Kidney epithelial cell (primary cell): ENCODE measurements around the gene CTPS1. TPM values are rescaled to one million over a fixed set of nuclear protein-coding genes. Genes with fewer than 3 reads are reported as not detected.

Experiments
- DNase-seq: peaks from one replicate; pipeline ENCODE4 v3.0.0-alpha.2; 2010; ENCODE audit warnings: low read depth
- H3K27me3 ChIP-seq: 2 replicates; pipeline ENCODE4 v1.6.0; 2011; ENCODE audit warnings: low read length; ENCODE audit not compliant: control insufficient read depth, insufficient read depth
- H3K36me3 ChIP-seq: 2 replicates; pipeline ENCODE4 v1.5.1; 2011; ENCODE audit warnings: low read length; ENCODE audit not compliant: control insufficient read depth, insufficient read depth
- H3K4me3 ChIP-seq: 2 replicates; pipeline ENCODE4 v1.5.1; 2011; ENCODE audit warnings: low read depth, mild to moderate bottlenecking, control low read depth, low read length
- total RNA-seq: library from RNA; depleted of rRNA; stranded (reverse); fragments of >200 nt; gene quantifications from 2 replicates; pipeline ENCODE4 v1.2.3, GENCODE V29; 2015
- TF ChIP-seq, protein P1 (sequence below): IDR thresholded peaks from 2 replicates; pipeline ENCODE4 v1.5.1; 2011; ENCODE audit warnings: mild to moderate bottlenecking, moderate library complexity, low read length, control low read depth, inconsistent platforms; ENCODE audit not compliant: insufficient read depth, poor library complexity, severe bottlenecking

The CTPS1 gene
- total RNA-seq, 1 donor from 2014 or later: 59.8 TPM

- TF ChIP-seq, protein P1, sequence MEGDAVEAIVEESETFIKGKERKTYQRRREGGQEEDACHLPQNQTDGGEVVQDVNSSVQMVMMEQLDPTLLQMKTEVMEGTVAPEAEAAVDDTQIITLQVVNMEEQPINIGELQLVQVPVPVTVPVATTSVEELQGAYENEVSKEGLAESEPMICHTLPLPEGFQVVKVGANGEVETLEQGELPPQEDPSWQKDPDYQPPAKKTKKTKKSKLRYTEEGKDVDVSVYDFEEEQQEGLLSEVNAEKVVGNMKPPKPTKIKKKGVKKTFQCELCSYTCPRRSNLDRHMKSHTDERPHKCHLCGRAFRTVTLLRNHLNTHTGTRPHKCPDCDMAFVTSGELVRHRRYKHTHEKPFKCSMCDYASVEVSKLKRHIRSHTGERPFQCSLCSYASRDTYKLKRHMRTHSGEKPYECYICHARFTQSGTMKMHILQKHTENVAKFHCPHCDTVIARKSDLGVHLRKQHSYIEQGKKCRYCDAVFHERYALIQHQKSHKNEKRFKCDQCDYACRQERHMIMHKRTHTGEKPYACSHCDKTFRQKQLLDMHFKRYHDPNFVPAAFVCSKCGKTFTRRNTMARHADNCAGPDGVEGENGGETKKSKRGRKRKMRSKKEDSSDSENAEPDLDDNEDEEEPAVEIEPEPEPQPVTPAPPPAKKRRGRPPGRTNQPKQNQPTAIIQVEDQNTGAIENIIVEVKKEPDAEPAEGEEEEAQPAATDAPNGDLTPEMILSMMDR: no peak
- no peaks in the 10 kb centered on the region for H3K27me3 ChIP-seq
- H3K36me3 ChIP-seq: no peaks in the 10 kb centered on the region
- DNase-seq: no peak
- no peak overlapping the region for H3K4me3 ChIP-seq
Measured at GRCh38 chr1:41028034-41028642, 48.6 kb downstream of the CTPS1 start.

DNA sequence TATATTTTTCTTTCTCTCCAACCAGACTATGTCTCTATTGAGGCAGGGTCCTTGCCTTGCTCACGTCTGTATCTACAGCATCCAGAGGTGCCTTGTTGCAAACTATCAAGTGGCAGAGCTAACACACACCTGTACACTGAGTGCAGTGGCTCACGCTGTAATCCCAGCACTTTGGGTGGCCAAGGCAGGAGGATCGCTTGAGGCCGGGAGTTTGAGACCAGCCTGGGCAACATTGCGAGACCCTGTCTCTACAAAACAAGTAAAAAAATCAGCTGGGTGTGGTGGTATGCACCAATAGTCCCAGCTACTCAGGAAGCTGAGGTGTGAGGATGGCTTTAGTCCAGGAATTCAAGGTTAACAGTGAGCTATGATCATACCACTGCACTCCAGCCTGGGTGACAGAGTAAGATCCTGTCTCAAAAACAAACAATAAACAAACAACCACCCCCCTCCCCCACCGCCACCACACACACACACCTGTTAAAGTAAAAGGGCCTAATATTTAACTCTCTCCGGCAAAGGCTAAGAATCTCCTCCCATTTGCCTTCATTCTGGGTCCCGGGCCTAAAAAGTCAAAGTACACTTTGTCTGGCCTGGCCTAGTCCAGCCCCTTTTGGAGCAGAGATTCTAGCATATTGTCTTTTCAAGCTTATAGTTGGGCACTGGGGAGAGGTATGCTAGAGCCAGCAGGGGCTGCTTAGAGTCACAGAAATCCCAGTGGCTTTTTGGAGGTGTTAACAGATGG, 51.5 kb downstream of the CTPS1 start:
- H3K4me3 ChIP-seq: no peak overlapping the region
- no peak for DNase-seq

DNA sequence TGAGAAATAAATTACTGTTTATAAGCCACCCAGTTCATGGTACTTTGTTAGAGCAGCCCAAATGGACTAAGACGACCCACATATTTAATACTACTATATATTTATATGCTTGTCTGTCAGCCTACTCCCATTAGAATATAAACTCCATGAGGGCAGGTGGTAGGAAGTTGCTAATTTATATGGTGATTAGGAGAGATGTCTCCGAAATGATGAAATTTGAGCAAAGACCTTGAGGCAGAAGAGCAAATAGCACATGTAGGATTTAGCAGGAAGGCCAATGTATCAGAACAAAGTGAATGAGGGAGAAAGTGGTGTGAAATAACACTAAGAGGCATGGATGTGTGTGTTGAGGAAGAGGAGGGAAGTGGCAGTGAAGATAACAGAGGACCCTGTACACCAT, 52.7 kb downstream of the CTPS1 start:
- no peaks in the 10 kb centered on the region for H3K36me3 ChIP-seq
- H3K4me3 ChIP-seq: no peak overlapping the region
- H3K27me3 ChIP-seq: no peaks in the 10 kb centered on the region
- DNase-seq: no peak
- TF ChIP-seq, protein P1: no peak

More for the DNA sequence above, 51.5 kb downstream of the CTPS1 start:
- Histone ChIP-seq H3K27me3 (no peaks in the 10 kb centered on the region), H3K36me3 (no peaks in the 10 kb centered on the region)
- TF ChIP-seq, protein P1: no peak

DNA sequence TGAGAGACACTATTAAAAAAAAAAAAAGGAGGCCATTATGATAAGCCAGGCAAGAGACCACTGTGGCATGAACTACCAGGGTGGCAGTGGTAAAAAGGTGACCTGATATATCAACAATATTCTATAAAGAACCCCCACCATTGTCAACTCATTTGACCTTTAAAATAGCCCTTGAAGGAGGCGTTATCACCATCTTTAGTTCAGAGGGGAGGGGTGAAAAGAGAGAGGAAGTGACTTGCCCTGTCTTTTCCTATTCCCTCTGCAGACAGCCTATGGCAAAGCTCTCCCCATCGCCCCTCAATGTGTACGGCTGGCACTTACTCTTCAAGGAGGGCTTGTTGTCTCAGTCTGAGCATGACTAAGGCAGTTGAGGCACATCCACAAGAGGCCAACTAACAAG, 53.8 kb downstream of the CTPS1 start:
- Histone ChIP-seq H3K4me3 (no peak overlapping the region), H3K27me3 (no peaks in the 10 kb centered on the region), H3K36me3 (no peaks in the 10 kb centered on the region)
- TF ChIP-seq, protein P1: no peak
- no peak for DNase-seq

DNA sequence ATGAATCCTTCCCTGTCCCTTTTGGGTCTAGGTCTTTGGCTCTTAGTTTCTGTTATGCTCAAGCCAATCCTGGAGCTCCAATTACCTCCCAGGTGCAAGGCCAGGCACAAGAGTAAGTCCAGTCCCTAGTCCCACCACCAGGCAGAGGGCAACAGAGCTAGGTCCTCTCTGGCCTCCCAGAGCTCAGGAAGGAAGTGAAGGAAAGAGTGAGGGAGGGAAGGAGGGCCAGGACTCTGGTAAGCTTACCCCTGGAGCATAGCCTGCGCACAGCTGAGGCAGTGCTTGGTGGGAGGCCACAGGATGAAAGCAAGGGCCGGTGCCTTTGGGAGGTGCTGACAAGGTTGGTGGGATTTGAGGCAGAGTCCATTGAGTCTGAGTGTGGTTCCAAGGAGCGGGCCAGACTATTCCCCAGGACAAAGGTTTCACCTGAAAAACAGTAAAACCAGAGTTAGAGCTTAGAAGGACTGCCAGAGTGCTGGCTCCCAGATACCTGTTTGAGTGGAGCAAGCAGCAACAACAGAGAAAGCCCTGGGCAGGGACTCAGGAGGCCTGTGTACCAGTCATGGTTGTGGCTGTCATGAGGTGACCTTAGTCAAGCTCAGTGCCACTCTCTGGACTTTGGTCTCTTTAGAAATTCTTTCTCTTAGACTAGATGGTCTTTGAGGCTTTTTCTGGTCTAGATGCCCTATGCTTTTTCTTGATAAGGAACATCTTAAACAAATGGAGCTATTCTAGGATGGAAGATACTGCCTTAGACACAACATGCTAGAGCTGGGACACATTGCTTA, 57.8 kb downstream of the CTPS1 start:
- H3K4me3 ChIP-seq: no peak overlapping the region
- no peak for DNase-seq
- no peaks in the 10 kb centered on the region for H3K36me3 ChIP-seq
- TF ChIP-seq, protein P1: no peak
- H3K27me3 ChIP-seq: no peaks in the 10 kb centered on the region
